Stimulated activated naive CD8-positive, alpha-beta T cell treated with anti-CD3 and anti-CD28 coated beads, Interleukin-15, Interleukin-2, amounts not matched to agents 100 ng/mL and 50 ng/mL, for 24 hours (primary cell): ENCODE measurements around the gene WNK1.
"Not testable (repeated sequence)": the region's sequence is repeated elsewhere in the genome, so short reads cannot be mapped to it uniquely, and the experiment has no call there.

Experiments
- H3K27ac Mint-ChIP-seq: one replicate; pipeline ENCODE4 v1.8.0; 2021; ENCODE audit warnings: mild to moderate bottlenecking, mixed read lengths
- H3K27me3 Mint-ChIP-seq: one replicate; pipeline ENCODE4 v1.8.0; 2021; ENCODE audit warnings: mixed read lengths
- H3K36me3 Mint-ChIP-seq: one replicate; pipeline ENCODE4 v1.8.0; 2021; ENCODE audit warnings: low read depth, mixed read lengths
- H3K4me1 Mint-ChIP-seq: one replicate; pipeline ENCODE4 v1.8.0; 2021; ENCODE audit warnings: low read depth, mixed read lengths
- H3K4me3 Mint-ChIP-seq: one replicate; pipeline ENCODE4 v1.8.0; 2021; ENCODE audit warnings: mild to moderate bottlenecking, mixed read lengths
- H3K9me3 Mint-ChIP-seq: one replicate; pipeline ENCODE4 v1.8.0; 2021; ENCODE audit warnings: mixed read lengths

The WNK1 gene

GRCh38 chr12:780750-781379 is 28.5 kb downstream of the WNK1 start:
- Mint-ChIP-seq H3K4me1 (peaks cover 79% of the 10 kb centered on the region), H3K4me3 (no peak overlapping the region), H3K9me3 (no peaks in the 10 kb centered on the region), H3K27ac (peak overlapping the region; percentile 56), H3K27me3 (no peaks in the 10 kb centered on the region), H3K36me3 (peaks cover 4% of the 10 kb centered on the region)

- Mint-ChIP-seq H3K4me1 (peaks cover 77% of the 10 kb centered on the region), H3K9me3 (no peaks in the 10 kb centered on the region), H3K4me3 (no peak overlapping the region), H3K27ac (no peak overlapping the region), H3K36me3 (peaks cover 13% of the 10 kb centered on the region), H3K27me3 (no peaks in the 10 kb centered on the region)
Measured at GRCh38 chr12:785706-786105, 33.3 kb downstream of the WNK1 start.

- Mint-ChIP-seq H3K27ac (no peak overlapping the region), H3K27me3 (no peaks in the 10 kb centered on the region), H3K36me3 (peaks cover 24% of the 10 kb centered on the region)
Measured at GRCh38 chr12:788288-788687, 35.9 kb downstream of the WNK1 start.

GRCh38 chr12:788762-789161 is 36.4 kb downstream of the WNK1 start:
- H3K9me3 Mint-ChIP-seq, H3K4me3 Mint-ChIP-seq, H3K27me3 Mint-ChIP-seq, H3K27ac Mint-ChIP-seq: not testable (repeated sequence)
- Mint-ChIP-seq H3K36me3 (peaks cover 24% of the 10 kb centered on the region), H3K4me1 (peaks cover 90% of the 10 kb centered on the region)

More at GRCh38 chr12:788288-788687, 35.9 kb downstream of the WNK1 start:
- Mint-ChIP-seq H3K4me3 (no peak overlapping the region), H3K9me3 (no peaks in the 10 kb centered on the region), H3K4me1 (peaks cover 85% of the 10 kb centered on the region)

- Mint-ChIP-seq H3K36me3 (peaks cover 26% of the 10 kb centered on the region), H3K27me3 (no peaks in the 10 kb centered on the region), H3K27ac (peak overlapping the region; percentile 45), H3K9me3 (no peaks in the 10 kb centered on the region), H3K4me1 (peaks cover 95% of the 10 kb centered on the region), H3K4me3 (no peak overlapping the region)
Measured at GRCh38 chr12:789852-790563, 37.6 kb downstream of the WNK1 start.

- no peak overlapping the region for H3K4me3 Mint-ChIP-seq
- H3K27ac Mint-ChIP-seq: peak overlapping the region; percentile 81
- H3K36me3 Mint-ChIP-seq: peaks cover 31% of the 10 kb centered on the region
- peaks cover 95% of the 10 kb centered on the region for H3K4me1 Mint-ChIP-seq
- H3K9me3 Mint-ChIP-seq: no peaks in the 10 kb centered on the region
- H3K27me3 Mint-ChIP-seq: no peaks in the 10 kb centered on the region
Measured at GRCh38 chr12:790608-791007, 38.2 kb downstream of the WNK1 start.

- peaks cover 98% of the 10 kb centered on the region for H3K4me1 Mint-ChIP-seq
- no peaks in the 10 kb centered on the region for H3K27me3 Mint-ChIP-seq
- H3K9me3 Mint-ChIP-seq: no peaks in the 10 kb centered on the region
- H3K27ac Mint-ChIP-seq: peak overlapping the region; percentile 95
- peaks cover 35% of the 10 kb centered on the region for H3K36me3 Mint-ChIP-seq
- no peak overlapping the region for H3K4me3 Mint-ChIP-seq
Measured at GRCh38 chr12:793037-793436, 40.7 kb downstream of the WNK1 start.

- peak overlapping the region; percentile 95 for H3K27ac Mint-ChIP-seq
- peak overlapping the region; percentile 41 for H3K4me3 Mint-ChIP-seq
- peaks cover 35% of the 10 kb centered on the region for H3K36me3 Mint-ChIP-seq
- peaks cover 98% of the 10 kb centered on the region for H3K4me1 Mint-ChIP-seq
- no peaks in the 10 kb centered on the region for H3K27me3 Mint-ChIP-seq
- no peaks in the 10 kb centered on the region for H3K9me3 Mint-ChIP-seq
Measured at GRCh38 chr12:793711-794110, 41.3 kb downstream of the WNK1 start.

GRCh38 chr12:795305-795704 is 42.9 kb downstream of the WNK1 start:
- H3K4me1 Mint-ChIP-seq: peaks cover 93% of the 10 kb centered on the region
- H3K9me3 Mint-ChIP-seq: no peaks in the 10 kb centered on the region
- no peaks in the 10 kb centered on the region for H3K27me3 Mint-ChIP-seq
- H3K27ac Mint-ChIP-seq: peak overlapping the region; percentile 95
- H3K4me3 Mint-ChIP-seq: peak overlapping the region; percentile 72
- peaks cover 34% of the 10 kb centered on the region for H3K36me3 Mint-ChIP-seq

GRCh38 chr12:800401-800800 is 48.0 kb downstream of the WNK1 start:
- H3K4me1 Mint-ChIP-seq: peaks cover 89% of the 10 kb centered on the region
- H3K27ac Mint-ChIP-seq: no peak overlapping the region
- no peak overlapping the region for H3K4me3 Mint-ChIP-seq
- H3K36me3 Mint-ChIP-seq: peaks cover 13% of the 10 kb centered on the region
- no peaks in the 10 kb centered on the region for H3K27me3 Mint-ChIP-seq
- no peaks in the 10 kb centered on the region for H3K9me3 Mint-ChIP-seq

- Mint-ChIP-seq H3K4me3 (peak overlapping the region; percentile 1), H3K9me3 (no peaks in the 10 kb centered on the region), H3K27me3 (no peaks in the 10 kb centered on the region), H3K36me3 (peaks cover 5% of the 10 kb centered on the region), H3K4me1 (peaks cover 87% of the 10 kb centered on the region), H3K27ac (peak overlapping the region; percentile 14)
Measured at GRCh38 chr12:802242-803120, 50.1 kb downstream of the WNK1 start.

- Mint-ChIP-seq H3K4me3 (no peak overlapping the region), H3K9me3 (no peaks in the 10 kb centered on the region), H3K36me3 (no peaks in the 10 kb centered on the region), H3K27ac (no peak overlapping the region), H3K27me3 (no peaks in the 10 kb centered on the region), H3K4me1 (peaks cover 87% of the 10 kb centered on the region)
Measured at GRCh38 chr12:805022-805632, 52.7 kb downstream of the WNK1 start.

- no peak overlapping the region for H3K4me3 Mint-ChIP-seq
- no peaks in the 10 kb centered on the region for H3K27me3 Mint-ChIP-seq
- no peaks in the 10 kb centered on the region for H3K36me3 Mint-ChIP-seq
- no peaks in the 10 kb centered on the region for H3K9me3 Mint-ChIP-seq
- peaks cover 86% of the 10 kb centered on the region for H3K4me1 Mint-ChIP-seq
- peak overlapping the region; percentile 59 for H3K27ac Mint-ChIP-seq
Measured at GRCh38 chr12:806200-806791, 53.9 kb downstream of the WNK1 start.

- Mint-ChIP-seq H3K27me3 (no peaks in the 10 kb centered on the region), H3K4me3 (no peak overlapping the region), H3K4me1 (peaks cover 84% of the 10 kb centered on the region), H3K27ac (peak overlapping the region; percentile 59), H3K36me3 (no peaks in the 10 kb centered on the region), H3K9me3 (no peaks in the 10 kb centered on the region)
Measured at GRCh38 chr12:807041-807735, 54.8 kb downstream of the WNK1 start.
